B cell (primary cell): ENCODE results near the gene ZC3HAV1. TPM values are rescaled to one million over a fixed set of nuclear protein-coding genes. Genes with fewer than 3 reads are reported as not detected.
A peak's percentile ranks its signal among the peaks of the same experiment; 100 is the strongest.

Experiments used
- ATAC-seq: fragments of 200-7000 bp; cut with Tn5 transposase; one replicate; pipeline ENCODE4 v1.10.0; 2021; ENCODE audit warnings: low read depth, mild to moderate bottlenecking, moderate number of reproducible peaks, moderate library complexity
- CTCF ChIA-PET: fragments of 350-600 bp; sonication (Branson Sonifier 250); formaldehyde crosslinking; loops from one replicate; lab custom pipeline; 2021; ENCODE audit warnings: antibody characterized with exemption, inconsistent platforms; lab: Charles Lee
- POLR2A ChIA-PET: fragments of 350-600 bp; sonication (Branson Sonifier 250); formaldehyde crosslinking; loops from one replicate; lab custom pipeline; 2021; ENCODE audit warnings: antibody characterized with exemption; lab: Charles Lee
- DNase-seq: peaks from one replicate; pipeline ENCODE4 v3.0.0; 2013
- H2AFZ ChIP-seq: 2 replicates; pipeline ENCODE4 v1.6.1; 2012; ENCODE audit warnings: mild to moderate bottlenecking, low read depth, low read length; ENCODE audit not compliant: insufficient read depth, poor library complexity, severe bottlenecking
- H3K27ac ChIP-seq, 2 donors: 1 replicate in 1 of 2; 2 replicates in 1 of 2; pipeline ENCODE4 v1.5.1; 2012 to 2013; ENCODE audit warnings: low read length in 2 of 2, mild to moderate bottlenecking in 2 of 2, moderate library complexity in 1 of 2
- H3K27me3 ChIP-seq, 4 experiments: fragments of 200-600 bp in 1 of 4; sonication (generic) in 1 of 4; replicated peaks in 1 of 4; 1 replicate in 2 of 4; 2 replicates in 2 of 4; pipeline versions ENCODE4 v1.6.1 to v1.7.0; 2013 to 2016; ENCODE audit warnings: low read length in 3 of 4, mild to moderate bottlenecking in 2 of 4, mixed read lengths in 1 of 4, moderate library complexity in 1 of 4; ENCODE audit not compliant: insufficient read depth in 4 of 4, control insufficient read depth in 3 of 4; ENCODE audit errors: control extremely low read depth in 1 of 4
- H3K36me3 ChIP-seq, 2 experiments: replicated peaks in 1 of 2; 1 replicate in 1 of 2; 2 replicates in 1 of 2; pipeline versions ENCODE4 v1.6.1 to v1.7.1; 2013; ENCODE audit warnings: low read length in 1 of 2; ENCODE audit not compliant: insufficient read depth in 2 of 2, control insufficient read depth in 1 of 2; ENCODE audit errors: control extremely low read depth in 1 of 2, extremely low read depth in 1 of 2
- H3K4me1 ChIP-seq, 2 donors: fragments of 200-600 bp in 1 of 2; sonication (generic) in 1 of 2; 1 replicate in 1 of 2; 2 replicates in 1 of 2; pipeline versions ENCODE4 v1.5.1 to v1.6.1; 2013 to 2017; ENCODE audit warnings: low read length in 2 of 2; ENCODE audit not compliant: control insufficient read depth in 2 of 2, insufficient read depth in 2 of 2
- H3K4me2 ChIP-seq: replicated peaks from 2 replicates; pipeline ENCODE3; 2012; ENCODE audit warnings: mild to moderate bottlenecking, low read depth, low read length; ENCODE audit not compliant: poor library complexity, severe bottlenecking
- H3K4me3 ChIP-seq, 5 experiments: fragments of 200-600 bp in 1 of 5; sonication (generic) in 1 of 5; 1 replicate in 3 of 5; 2 replicates in 2 of 5; pipeline versions ENCODE4 v1.5.1 to v1.7.0; 2011 to 2016; ENCODE audit warnings: low read length in 4 of 5, mild to moderate bottlenecking in 4 of 5, low read depth in 2 of 5, control low read depth in 1 of 5, moderate library complexity in 1 of 5; ENCODE audit not compliant: insufficient read depth in 1 of 5; ENCODE audit errors: control extremely low read depth in 1 of 5, extremely low read depth in 1 of 5
- H3K79me2 ChIP-seq: fragments of 200-600 bp; sonication (generic); one replicate; pipeline ENCODE4 v1.6.0; 2016; ENCODE audit warnings: low read length; ENCODE audit not compliant: control insufficient read depth, insufficient read depth
- H3K9ac ChIP-seq: fragments of 200-600 bp; sonication (generic); 2 replicates; pipeline ENCODE4 v1.6.1; 2017; ENCODE audit warnings: mild to moderate bottlenecking, low read length, moderate library complexity
- H3K9me3 ChIP-seq, 3 donors: one replicate each; pipeline versions ENCODE4 v1.6.1 to v1.7.1; 2013; ENCODE audit warnings: low read length in 2 of 3; ENCODE audit not compliant: control insufficient read depth in 2 of 3, insufficient read depth in 1 of 3; ENCODE audit errors: control extremely low read depth in 1 of 3
- H4K20me1 ChIP-seq: 2 replicates; pipeline ENCODE4 v1.6.0; 2012; ENCODE audit warnings: mild to moderate bottlenecking, low read length; ENCODE audit not compliant: insufficient read depth, control insufficient read depth, poor library complexity, severe bottlenecking
- H3K27ac Mint-ChIP-seq: one replicate; pipeline ENCODE4 v1.8.0; 2021; ENCODE audit warnings: mixed read lengths
- H3K27me3 Mint-ChIP-seq: one replicate; pipeline ENCODE4 v1.8.0; 2021; ENCODE audit warnings: mixed read lengths
- H3K4me1 Mint-ChIP-seq: one replicate; pipeline ENCODE4 v1.8.0; 2021; ENCODE audit warnings: mixed read lengths
- H3K4me3 Mint-ChIP-seq: one replicate; pipeline ENCODE4 v1.8.0; 2021; ENCODE audit warnings: mixed read lengths
- H3K9me3 Mint-ChIP-seq: one replicate; pipeline ENCODE4 v1.8.0; 2022; ENCODE audit warnings: mixed read lengths; ENCODE audit not compliant: insufficient read depth
- EZH2 ChIP-seq: IDR thresholded peaks from 2 replicates; pipeline ENCODE4 v1.6.1; 2012; ENCODE audit warnings: borderline replicate concordance, low read depth, mild to moderate bottlenecking, moderate library complexity, low read length; ENCODE audit not compliant: insufficient read depth, poor library complexity, severe bottlenecking
- WGBS: methylation state at CpG from one replicate; pipeline ENCODE4 v1.1.5; 2013; ENCODE audit warnings: missing lambda C conversion rate; ENCODE audit not compliant: insufficient coverage; 5-methylcytosine and 5-hydroxymethylcytosine counted together
- intact Hi-C: fragments of 100-400 bp; cut with micrococcal nuclease; formaldehyde crosslinking; loops from one replicate; pipeline ENCODE4 v1.10.0; 2022
- polyA plus RNA-seq: library from polyadenylated mRNA; depleted of rRNA; stranded (reverse); fragments of >200 nt; gene quantifications from 2 replicates; pipeline ENCODE4 v1.2.3, GENCODE V29; 2012
- total RNA-seq, 2 donors: library from RNA; stranded (reverse); fragments of 120-200 nt in 1 of 2; gene quantifications; 1 replicate in 1 of 2; 2 replicates in 1 of 2; pipeline versions ENCODE4 v1.2.3 to v1.2.4, GENCODE V29; 2013 to 2022
- TF ChIP-seq, protein P1 (sequence below): fragments of 200-600 bp; IDR thresholded peaks from one replicate; pipeline ENCODE4 v1.8.0; 2022; ENCODE audit warnings: antibody characterized with exemption, mild to moderate bottlenecking

The ZC3HAV1 gene
- total and polyA plus RNA-seq, 2 donors (not counting 1 experiment from before 2014, with no cell fraction given), result 45.9 to 101 TPM

DNA sequence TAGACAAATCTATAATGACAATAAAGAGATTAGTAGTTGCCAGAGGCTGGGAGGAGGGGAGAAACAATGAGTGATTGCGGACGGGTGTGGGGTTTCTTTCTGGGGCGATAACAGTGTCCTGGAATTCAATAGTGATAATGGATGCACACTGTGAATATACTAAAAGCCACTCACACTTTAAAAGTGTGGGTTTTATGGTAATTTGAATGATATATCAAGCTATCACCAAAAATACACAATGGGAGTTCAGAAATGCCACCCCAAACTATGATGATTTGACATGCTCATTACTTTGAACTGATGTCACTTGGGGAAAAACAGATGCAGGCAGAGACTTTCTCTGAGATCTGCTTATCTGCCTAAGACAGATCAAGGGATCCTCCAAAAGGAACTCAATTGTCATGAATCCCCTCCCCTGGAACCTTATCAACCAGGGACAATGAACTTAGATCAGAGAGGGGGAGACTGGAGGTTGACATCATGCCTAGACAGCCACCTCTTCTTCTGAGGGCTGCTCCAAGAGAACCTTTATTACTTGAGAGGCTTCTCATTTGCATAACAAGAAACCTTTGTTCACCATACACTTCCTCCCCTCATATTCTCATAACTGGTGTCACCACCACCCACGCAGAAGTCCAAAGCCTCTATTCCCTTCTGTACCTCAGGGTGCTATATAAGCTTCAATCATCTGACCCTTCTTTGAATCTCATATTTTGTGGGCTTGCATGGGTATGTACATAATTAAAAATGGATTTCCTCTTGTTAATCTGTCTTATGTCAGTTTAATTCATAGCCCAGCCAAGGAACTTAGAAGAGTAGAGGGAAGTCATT, 14.8 kb upstream of the ZC3HAV1 start:
- POLR2A ChIA-PET, result interaction anchor here (0.6 kb wide), 1 partner anchor 108 kb away, joined by 3 read pairs; no protein-coding TSS in a partner anchor
- H3K27ac ChIP-seq, result no peak overlapping the region
- H3K4me1 ChIP-seq, result peaks cover 21 to 28% of the 10 kb centered on the region in 2 donors
- Mint-ChIP-seq H3K4me1 (peaks cover 38% of the 10 kb centered on the region), H3K27ac (no peak overlapping the region), H3K27me3 (no peaks in the 10 kb centered on the region), H3K9me3 (no peaks in the 10 kb centered on the region), H3K4me3 (no peak overlapping the region)
- intact Hi-C loops, result no loop called here
- peaks cover 34% of the 10 kb centered on the region for H3K79me2 ChIP-seq
- no peak for DNase-seq
- peak; percentile 31 for ATAC-seq
- no peak for TF ChIP-seq EZH2
- TF ChIP-seq, protein P1, sequence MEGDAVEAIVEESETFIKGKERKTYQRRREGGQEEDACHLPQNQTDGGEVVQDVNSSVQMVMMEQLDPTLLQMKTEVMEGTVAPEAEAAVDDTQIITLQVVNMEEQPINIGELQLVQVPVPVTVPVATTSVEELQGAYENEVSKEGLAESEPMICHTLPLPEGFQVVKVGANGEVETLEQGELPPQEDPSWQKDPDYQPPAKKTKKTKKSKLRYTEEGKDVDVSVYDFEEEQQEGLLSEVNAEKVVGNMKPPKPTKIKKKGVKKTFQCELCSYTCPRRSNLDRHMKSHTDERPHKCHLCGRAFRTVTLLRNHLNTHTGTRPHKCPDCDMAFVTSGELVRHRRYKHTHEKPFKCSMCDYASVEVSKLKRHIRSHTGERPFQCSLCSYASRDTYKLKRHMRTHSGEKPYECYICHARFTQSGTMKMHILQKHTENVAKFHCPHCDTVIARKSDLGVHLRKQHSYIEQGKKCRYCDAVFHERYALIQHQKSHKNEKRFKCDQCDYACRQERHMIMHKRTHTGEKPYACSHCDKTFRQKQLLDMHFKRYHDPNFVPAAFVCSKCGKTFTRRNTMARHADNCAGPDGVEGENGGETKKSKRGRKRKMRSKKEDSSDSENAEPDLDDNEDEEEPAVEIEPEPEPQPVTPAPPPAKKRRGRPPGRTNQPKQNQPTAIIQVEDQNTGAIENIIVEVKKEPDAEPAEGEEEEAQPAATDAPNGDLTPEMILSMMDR, result no peak
- no CpG with 5 or more reads among the region's 4 CpGs for whole genome bisulfite sequencing
- no peaks in the 10 kb centered on the region for H4K20me1 ChIP-seq
- no peak overlapping the region for H3K9ac ChIP-seq
- CTCF ChIA-PET, result interaction anchor here (0.8 to 5.2 kb wide), 5 partner anchors 10 to 237 kb away, joined by 3 to 85 read pairs (median 3); no protein-coding TSS in a partner anchor
- H3K9me3 ChIP-seq, result no peaks in the 10 kb centered on the region
- no peak overlapping the region for H2AFZ ChIP-seq
- no peak overlapping the region for H3K4me3 ChIP-seq
- H3K27me3 ChIP-seq, result no peaks in the 10 kb centered on the region
- no peaks in the 10 kb centered on the region for H3K36me3 ChIP-seq
- H3K4me2 ChIP-seq, result no peak overlapping the region

DNA sequence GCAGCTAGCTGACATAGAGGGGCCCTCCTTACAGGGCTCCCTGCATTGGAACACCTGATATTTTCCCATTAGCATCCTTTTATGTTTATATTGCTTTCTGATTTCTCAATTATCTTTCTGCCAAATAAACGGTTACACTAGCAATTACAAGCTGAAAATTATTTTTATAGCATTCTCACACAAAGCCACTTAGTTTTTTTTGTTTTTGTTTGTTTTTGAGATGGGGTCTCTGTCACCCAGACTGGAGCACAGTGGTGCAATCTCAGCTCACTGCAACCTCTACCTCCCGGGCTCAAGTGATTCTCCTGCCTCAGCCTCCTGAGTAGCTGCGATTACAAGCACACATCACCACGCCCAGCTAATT, 9.9 kb upstream of the ZC3HAV1 start:
- Histone ChIP-seq H3K4me1 (peaks cover 23 to 24% of the 10 kb centered on the region in 2 donors), H3K79me2 (peaks cover 67% of the 10 kb centered on the region), H3K4me2 (peak overlapping the region; percentile 76), H3K27ac (peak overlapping the region; percentile 91), H3K27me3 (no peaks in the 10 kb centered on the region), H3K36me3 (no peaks in the 10 kb centered on the region), H3K9me3 (no peaks in the 10 kb centered on the region), H3K4me3 (peak overlapping the region; percentile 16 to 45 (median 21)), H2AFZ (no peak overlapping the region), H3K9ac (peak overlapping the region; percentile 44), H4K20me1 (no peaks in the 10 kb centered on the region)
- no CpG with 5 or more reads among the region's 4 CpGs for WGBS
- Mint-ChIP-seq H3K9me3 (no peaks in the 10 kb centered on the region), H3K4me1 (peaks cover 32% of the 10 kb centered on the region), H3K27me3 (no peaks in the 10 kb centered on the region), H3K4me3 (peak overlapping the region; percentile 85), H3K27ac (peak overlapping the region; percentile 97)
- POLR2A ChIA-PET, result interaction anchor here (0.6 to 3.0 kb wide), 11 partner anchors 9 to 547 kb away, joined by 3 to 13 read pairs (median 5); partner anchors contain the start of gene UBN2
- DNase-seq (no peak), ATAC-seq (no peak)
- intact Hi-C loops, result loop anchor here (1.0 to 2.0 kb wide), 3 partner anchors 10 to 15 kb away; partner anchors contain the start of gene ZC3HAV1
- TF ChIP-seq EZH2, result no peak
- TF ChIP-seq, protein P1, result no peak
- CTCF ChIA-PET, result interaction anchor here (0.9 to 2.1 kb wide), 8 partner anchors 8 to 233 kb away, joined by 3 to 10 read pairs (median 8); a partner anchor contains a TSS
